Measurements from ENCODE around the gene CDT1. TPM values are rescaled to one million over a fixed set of nuclear protein-coding genes. Genes with fewer than 3 reads are reported as not detected.

CDT1 gene
- total RNA-seq, 1 experiment from 2014 or later: 36.6 TPM

DNA sequence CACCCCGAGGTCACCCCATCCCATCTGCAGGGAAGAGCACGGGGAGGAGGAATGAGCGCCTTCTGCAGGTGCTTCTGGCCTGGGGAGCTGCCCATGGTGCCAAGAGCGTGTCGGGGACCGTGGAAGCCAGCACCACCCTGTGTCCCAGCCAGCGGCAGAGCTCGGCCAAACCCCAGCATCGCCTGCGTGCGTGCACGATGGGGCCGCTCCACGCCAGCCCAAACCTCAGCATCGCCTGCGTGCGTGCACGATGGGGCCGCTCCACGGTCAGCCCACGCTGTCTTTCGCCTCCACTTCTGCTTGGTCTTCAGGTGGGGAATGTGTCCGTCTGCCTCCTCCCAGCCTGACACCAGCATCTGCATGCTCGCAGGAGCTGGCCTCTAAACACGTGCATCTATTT lies 39.2 kb downstream of the CDT1 start:
- no peak for DNase-seq (ENCODE audit: low spot score)
- in situ Hi-C loops (cut with HindIII; ENCODE audit: low sequenced_read_pairs): no loop called here

DNA sequence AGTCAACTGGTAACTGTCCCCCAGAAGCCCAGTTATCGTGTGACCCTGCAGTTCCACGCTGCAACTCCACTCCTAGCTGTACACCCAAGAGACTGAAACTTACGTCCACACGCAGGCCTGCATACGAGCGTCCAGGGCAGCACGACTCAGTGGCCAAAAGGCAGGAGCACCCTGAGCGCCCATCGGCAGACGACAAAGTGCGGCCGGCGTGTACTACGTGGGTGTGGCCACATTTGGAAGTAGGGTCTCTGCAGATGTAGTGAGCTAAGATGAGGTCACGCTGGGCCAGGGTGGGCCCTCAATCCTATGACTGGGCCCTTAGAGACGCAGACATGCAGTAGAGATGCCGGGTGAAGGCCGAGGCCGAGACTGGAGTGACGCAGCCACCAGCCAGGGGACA lies 39.7 kb downstream of the CDT1 start:
- in situ Hi-C loops (cut with HindIII; ENCODE audit: low sequenced_read_pairs): no loop called here
- no peak for DNase-seq (ENCODE audit: low spot score)

- in situ Hi-C loops (cut with HindIII; ENCODE audit: low sequenced_read_pairs): no loop called here
- peak; percentile 53 for DNase-seq (ENCODE audit: low spot score)
These were observed 40.9 kb downstream of the CDT1 start for GRCh38 chr16:88844419-88845036.

DNA sequence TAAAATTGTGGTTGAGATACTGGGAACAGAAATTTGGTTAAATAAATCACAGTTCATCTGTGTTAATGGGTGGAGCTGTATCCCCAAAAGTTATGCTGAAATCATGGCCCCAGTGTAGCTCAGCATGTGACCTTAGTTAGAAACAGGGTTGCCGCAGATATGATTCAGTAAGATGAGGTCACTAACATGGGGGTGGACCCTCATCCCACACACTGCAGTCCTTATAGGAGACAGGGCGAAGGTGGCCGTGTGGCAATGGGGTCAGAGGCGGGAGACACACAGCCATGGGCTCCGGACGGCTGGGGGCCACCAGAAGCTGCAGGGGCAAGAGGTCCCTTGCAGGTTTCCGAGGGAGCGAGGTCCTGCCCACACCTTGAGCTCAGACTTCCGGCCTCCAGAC lies 42.5 kb downstream of the CDT1 start:
- DNase-seq (ENCODE audit: low spot score): no peak
- in situ Hi-C loops (cut with HindIII; ENCODE audit: low sequenced_read_pairs): no loop called here

GRCh38 chr16:88847654-88848053 lies 44.1 kb downstream of the CDT1 start:
- in situ Hi-C loops (cut with HindIII; ENCODE audit: low sequenced_read_pairs): no loop called here
- DNase-seq (ENCODE audit: low spot score): no peak

- in situ Hi-C loops (cut with HindIII; ENCODE audit: low sequenced_read_pairs): no loop called here
- DNase-seq (ENCODE audit: low spot score): no peak
These were observed 45.0 kb downstream of the CDT1 start for GRCh38 chr16:88848557-88848956.

- in situ Hi-C loops (cut with HindIII; ENCODE audit: low sequenced_read_pairs): no loop called here
- DNase-seq (ENCODE audit: low spot score): no peak
These were observed 47.1 kb downstream of the CDT1 start for GRCh38 chr16:88850531-88851199.

GRCh38 chr16:88851616-88852015 lies 48.0 kb downstream of the CDT1 start:
- no peak for DNase-seq (ENCODE audit: low spot score)
- in situ Hi-C loops (cut with HindIII; ENCODE audit: low sequenced_read_pairs): no loop called here

- in situ Hi-C loops (cut with HindIII; ENCODE audit: low sequenced_read_pairs): no loop called here
These were observed 49.8 kb downstream of the CDT1 start for GRCh38 chr16:88853325-88853941.

GRCh38 chr16:88854306-88855111 lies 50.9 kb downstream of the CDT1 start:
- in situ Hi-C loops (cut with HindIII; ENCODE audit: low sequenced_read_pairs): no loop called here
- DNase-seq (ENCODE audit: low spot score): no peak

More at GRCh38 chr16:88853325-88853941, 49.8 kb downstream of the CDT1 start:
- no peak for DNase-seq (ENCODE audit: low spot score)

DNA sequence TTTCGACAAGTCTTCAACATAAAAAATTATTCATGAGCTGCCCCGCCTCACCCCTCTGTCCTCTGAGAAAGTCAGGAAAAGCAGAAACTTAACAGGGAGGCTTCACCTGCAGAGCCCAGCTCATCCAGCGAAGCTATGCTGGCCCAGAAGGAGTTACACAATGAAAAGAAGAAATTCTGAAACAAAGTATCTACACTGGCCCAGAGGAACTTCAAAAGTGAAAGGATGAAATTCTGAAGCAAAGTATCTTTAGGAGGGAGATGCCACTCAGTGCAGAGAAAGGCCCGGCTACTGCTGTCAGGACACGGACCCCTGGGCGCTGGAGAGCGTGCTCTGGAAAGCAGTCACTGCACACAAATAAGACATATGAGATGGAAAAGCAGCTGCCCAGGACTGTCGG lies 51.6 kb downstream of the CDT1 start:
- DNase-seq (ENCODE audit: low spot score): no peak
- in situ Hi-C loops (cut with HindIII; ENCODE audit: low sequenced_read_pairs): no loop called here

DNA sequence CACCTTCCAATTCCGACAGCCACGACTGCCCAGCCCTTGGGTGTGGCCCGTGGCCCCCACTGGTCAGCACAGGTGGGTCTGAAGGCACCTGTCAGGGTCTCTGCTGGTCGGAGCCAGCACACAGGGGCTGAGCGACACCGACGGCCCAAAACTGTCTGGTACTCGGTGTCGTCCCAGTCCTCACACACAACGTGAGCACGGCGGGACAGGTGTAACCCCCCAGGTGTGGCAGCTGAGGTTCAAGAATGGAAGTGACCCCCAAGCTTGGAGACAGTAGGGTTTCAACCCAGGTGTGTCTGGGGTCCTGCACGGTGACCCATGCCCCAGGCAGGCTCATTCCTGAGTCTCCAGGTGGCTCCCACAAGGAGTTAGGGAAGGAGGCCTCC lies 52.1 kb downstream of the CDT1 start:
- in situ Hi-C loops (cut with HindIII; ENCODE audit: low sequenced_read_pairs): no loop called here
- no peak for DNase-seq (ENCODE audit: low spot score)

GRCh38 chr16:88856122-88856827 lies 52.7 kb downstream of the CDT1 start:
- in situ Hi-C loops (cut with HindIII; ENCODE audit: low sequenced_read_pairs): no loop called here

GRCh38 chr16:88856828-88857727 lies 53.5 kb downstream of the CDT1 start, which contains the start of the genes GALNS and TRAPPC2L:
GALNS (minus strand) TSS chr16:88856947; CDS start chr16:88856877, 70 bp downstream.
TRAPPC2L (plus strand) TSS chr16:88857127; CDS start chr16:88857151, 24 bp downstream.
- in situ Hi-C loops (cut with HindIII; ENCODE audit: low sequenced_read_pairs): no loop called here
- DNase-seq (ENCODE audit: low spot score): peak; percentile 96

More at GRCh38 chr16:88856122-88856827, 52.7 kb downstream of the CDT1 start:
- no peak for DNase-seq (ENCODE audit: low spot score)

DNA sequence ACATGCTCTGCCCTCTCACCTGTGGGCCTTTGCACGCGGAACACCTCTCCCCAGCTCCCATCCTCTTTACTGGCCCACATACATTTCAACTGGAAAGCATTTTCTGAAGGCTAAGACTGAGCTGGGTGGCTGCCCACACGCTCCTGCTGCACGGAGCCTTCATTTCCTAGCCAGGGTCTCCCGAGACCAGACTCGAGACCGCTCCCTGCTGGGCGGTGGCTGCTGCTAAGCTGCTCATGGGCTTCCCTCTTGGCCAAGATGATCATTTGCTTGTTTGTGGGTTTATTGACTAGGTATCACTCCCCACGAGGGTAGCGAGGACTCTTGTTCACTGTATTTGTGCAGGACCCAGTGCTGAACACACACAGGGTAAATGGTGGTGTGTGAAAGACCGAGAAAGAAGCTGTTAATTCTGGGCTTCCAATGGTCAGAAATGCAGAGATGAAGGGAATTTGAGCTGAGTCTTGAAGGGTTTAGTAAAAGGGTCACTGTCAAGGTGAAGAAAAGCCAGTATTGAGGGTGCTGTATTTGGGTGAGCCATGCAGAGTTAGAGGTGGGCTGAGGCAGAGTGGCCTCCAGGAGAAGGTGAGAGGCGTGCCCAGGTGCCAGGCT lies 54.2 kb downstream of the CDT1 start:
- in situ Hi-C loops (cut with HindIII; ENCODE audit: low sequenced_read_pairs): no loop called here

More for the DNA sequence above, 54.2 kb downstream of the CDT1 start:
- DNase-seq (ENCODE audit: low spot score): peak; percentile 58

All from G401 (cell line).